ENCODE results near the gene ATP10A. TPM values are rescaled to one million over a fixed set of nuclear protein-coding genes. Genes with fewer than 3 reads are reported as not detected.

ATP10A gene
- total RNA-seq, 1 donor from 2014 or later, result 44.4 TPM

DNA sequence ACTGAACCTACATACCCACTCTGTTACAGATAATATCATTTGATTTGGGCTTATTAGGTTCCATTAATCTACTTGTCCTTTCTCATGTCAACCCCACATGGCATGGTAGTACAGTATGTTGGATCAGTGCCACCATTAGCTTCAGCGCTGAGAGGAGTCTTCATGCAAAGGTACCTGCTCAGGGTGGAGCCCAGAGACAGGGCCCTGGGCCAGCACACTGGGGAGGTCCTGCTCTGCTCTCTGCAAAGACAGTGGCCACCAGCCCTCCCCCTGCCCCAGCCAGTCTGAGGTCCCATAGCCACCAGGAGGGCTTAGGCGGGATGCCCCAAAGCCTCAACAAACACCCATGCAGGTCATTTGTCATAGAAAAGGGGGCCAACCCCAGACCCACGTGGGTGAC is 71.0 kb downstream of the ATP10A start:
- intact Hi-C loops (cut with micrococcal nuclease), result loop anchor here (5.0 kb wide), 1 partner anchor 50 kb away; no protein-coding TSS in a partner anchor
- Mint-ChIP-seq H3K9me3 (no peaks in the 10 kb centered on the region), H3K36me3 (ENCODE audit: low read depth) (peaks cover 16% of the 10 kb centered on the region), H3K27me3 (ENCODE audit: low read depth) (no peaks in the 10 kb centered on the region), H3K4me1 (ENCODE audit: low read depth) (peaks cover 70% of the 10 kb centered on the region), H3K27ac (no peak overlapping the region), H3K4me3 (ENCODE audit: low read depth) (no peak overlapping the region)
- DNase-seq (ENCODE audit: low spot score), result no peak

GRCh38 chr15:25790000-25790660 is 73.0 kb downstream of the ATP10A start:
- Mint-ChIP-seq H3K36me3 (ENCODE audit: low read depth) (peaks cover 13% of the 10 kb centered on the region), H3K27me3 (ENCODE audit: low read depth) (no peaks in the 10 kb centered on the region), H3K27ac (peak overlapping the region; percentile 92), H3K4me1 (ENCODE audit: low read depth) (peaks cover 61% of the 10 kb centered on the region), H3K4me3 (ENCODE audit: low read depth) (peak overlapping the region; percentile 45), H3K9me3 (no peaks in the 10 kb centered on the region)
- intact Hi-C loops (cut with micrococcal nuclease), result loop anchor here (1.0 to 5.0 kb wide), 7 partner anchors 12 to 73 kb away; partner anchors contain the start of gene ATP10A
- peak; percentile 54 for DNase-seq (ENCODE audit: low spot score)

DNA sequence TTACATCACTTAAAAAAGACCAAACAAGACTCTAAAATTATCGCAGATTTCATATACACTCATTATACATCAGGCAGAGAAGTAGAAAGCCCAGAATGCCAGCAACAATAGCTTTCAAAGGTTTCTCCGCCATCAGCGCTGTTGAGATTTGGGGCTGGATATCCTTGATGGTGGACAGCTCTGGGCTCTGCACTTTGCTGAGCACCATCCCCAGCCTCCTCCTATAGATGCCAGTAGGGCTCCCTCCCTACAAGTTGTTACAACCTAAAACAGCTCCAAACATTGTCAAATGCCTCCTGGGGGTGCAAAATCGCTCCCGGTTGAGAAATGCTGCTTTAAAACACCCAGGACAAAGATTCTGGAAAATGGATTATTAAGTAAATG is 73.5 kb downstream of the ATP10A start:
- H3K9me3 Mint-ChIP-seq, result no peaks in the 10 kb centered on the region
- intact Hi-C loops (cut with micrococcal nuclease), result no loop called here
- H3K27me3 Mint-ChIP-seq (ENCODE audit: low read depth), result no peaks in the 10 kb centered on the region
- DNase-seq (ENCODE audit: low spot score), result no peak
- H3K4me3 Mint-ChIP-seq (ENCODE audit: low read depth), result no peak overlapping the region
- H3K4me1 Mint-ChIP-seq (ENCODE audit: low read depth), result peaks cover 60% of the 10 kb centered on the region
- H3K36me3 Mint-ChIP-seq (ENCODE audit: low read depth), result peaks cover 13% of the 10 kb centered on the region
- peak overlapping the region; percentile 92 for H3K27ac Mint-ChIP-seq

DNA sequence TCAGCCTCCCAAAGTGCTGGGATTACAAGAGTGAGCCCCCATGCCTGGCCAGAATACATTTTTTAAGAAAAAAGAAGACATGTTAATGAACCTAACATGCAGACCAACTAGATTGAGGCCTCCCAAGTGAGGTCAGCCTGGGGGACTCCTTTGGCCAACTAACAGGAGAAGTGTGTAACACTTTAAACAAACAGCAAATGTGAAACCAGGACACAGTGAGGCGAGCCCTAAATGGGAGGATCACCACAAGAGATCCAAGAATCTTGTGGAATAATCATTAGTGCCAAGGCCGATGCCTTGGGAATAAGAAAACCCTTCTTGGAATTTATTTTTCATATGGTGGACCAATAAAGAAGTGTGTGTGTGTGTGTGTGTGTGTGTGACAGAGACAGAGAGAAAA is 73.9 kb downstream of the ATP10A start:
- Mint-ChIP-seq H3K27me3 (ENCODE audit: low read depth) (no peaks in the 10 kb centered on the region), H3K27ac (peak overlapping the region; percentile 17), H3K36me3 (ENCODE audit: low read depth) (peaks cover 13% of the 10 kb centered on the region), H3K4me3 (ENCODE audit: low read depth) (no peak overlapping the region), H3K4me1 (ENCODE audit: low read depth) (peaks cover 60% of the 10 kb centered on the region), H3K9me3 (no peaks in the 10 kb centered on the region)
- no peak for DNase-seq (ENCODE audit: low spot score)
- intact Hi-C loops (cut with micrococcal nuclease), result no loop called here

- DNase-seq (ENCODE audit: low spot score), result no peak
- no peaks in the 10 kb centered on the region for H3K27me3 Mint-ChIP-seq (ENCODE audit: low read depth)
- peaks cover 17% of the 10 kb centered on the region for H3K36me3 Mint-ChIP-seq (ENCODE audit: low read depth)
- intact Hi-C loops (cut with micrococcal nuclease), result no loop called here
- peak overlapping the region; percentile 12 for H3K27ac Mint-ChIP-seq
- no peaks in the 10 kb centered on the region for H3K9me3 Mint-ChIP-seq
- no peak overlapping the region for H3K4me3 Mint-ChIP-seq (ENCODE audit: low read depth)
- H3K4me1 Mint-ChIP-seq (ENCODE audit: low read depth), result peaks cover 64% of the 10 kb centered on the region
Measured at GRCh38 chr15:25787855-25788520, 75.1 kb downstream of the ATP10A start.

- no peaks in the 10 kb centered on the region for H3K9me3 Mint-ChIP-seq
- peaks cover 17% of the 10 kb centered on the region for H3K36me3 Mint-ChIP-seq (ENCODE audit: low read depth)
- DNase-seq (ENCODE audit: low spot score), result no peak
- intact Hi-C loops (cut with micrococcal nuclease), result no loop called here
- no peak overlapping the region for H3K4me3 Mint-ChIP-seq (ENCODE audit: low read depth)
- peaks cover 61% of the 10 kb centered on the region for H3K4me1 Mint-ChIP-seq (ENCODE audit: low read depth)
- no peaks in the 10 kb centered on the region for H3K27me3 Mint-ChIP-seq (ENCODE audit: low read depth)
- H3K27ac Mint-ChIP-seq, result no peak overlapping the region
Measured at GRCh38 chr15:25787381-25787780, 75.7 kb downstream of the ATP10A start.

DNA sequence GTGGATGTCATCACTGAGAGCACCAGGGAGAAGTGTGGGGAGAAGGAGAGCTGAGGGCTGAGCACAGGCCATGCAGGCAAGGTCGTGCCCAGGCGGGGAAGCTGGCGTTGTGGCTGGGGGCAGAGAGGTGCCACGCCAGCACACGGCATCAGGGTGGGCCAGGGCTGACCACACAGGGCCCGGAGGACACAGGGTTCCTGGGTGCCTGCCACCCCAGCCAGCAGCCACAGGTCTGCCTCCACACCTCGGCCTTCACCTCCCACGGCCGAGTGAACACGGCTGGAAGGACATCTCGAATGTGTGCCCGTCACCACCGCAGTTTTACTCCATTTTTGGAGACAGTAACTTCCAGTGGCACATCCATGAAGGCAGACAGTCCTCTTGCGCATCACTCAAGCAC is 77.1 kb downstream of the ATP10A start:
- Mint-ChIP-seq H3K9me3 (no peaks in the 10 kb centered on the region), H3K27me3 (ENCODE audit: low read depth) (no peaks in the 10 kb centered on the region), H3K4me1 (ENCODE audit: low read depth) (peaks cover 48% of the 10 kb centered on the region), H3K27ac (peak overlapping the region; percentile 12), H3K36me3 (ENCODE audit: low read depth) (peaks cover 20% of the 10 kb centered on the region), H3K4me3 (ENCODE audit: low read depth) (no peak overlapping the region)
- no peak for DNase-seq (ENCODE audit: low spot score)
- intact Hi-C loops (cut with micrococcal nuclease), result no loop called here

GRCh38 chr15:25785641-25786025 is 77.5 kb downstream of the ATP10A start:
- Mint-ChIP-seq H3K36me3 (ENCODE audit: low read depth) (peaks cover 21% of the 10 kb centered on the region), H3K9me3 (no peaks in the 10 kb centered on the region), H3K27me3 (ENCODE audit: low read depth) (no peaks in the 10 kb centered on the region), H3K27ac (peak overlapping the region; percentile 12), H3K4me3 (ENCODE audit: low read depth) (no peak overlapping the region), H3K4me1 (ENCODE audit: low read depth) (peaks cover 44% of the 10 kb centered on the region)
- DNase-seq (ENCODE audit: low spot score), result no peak
- intact Hi-C loops (cut with micrococcal nuclease), result no loop called here

DNA sequence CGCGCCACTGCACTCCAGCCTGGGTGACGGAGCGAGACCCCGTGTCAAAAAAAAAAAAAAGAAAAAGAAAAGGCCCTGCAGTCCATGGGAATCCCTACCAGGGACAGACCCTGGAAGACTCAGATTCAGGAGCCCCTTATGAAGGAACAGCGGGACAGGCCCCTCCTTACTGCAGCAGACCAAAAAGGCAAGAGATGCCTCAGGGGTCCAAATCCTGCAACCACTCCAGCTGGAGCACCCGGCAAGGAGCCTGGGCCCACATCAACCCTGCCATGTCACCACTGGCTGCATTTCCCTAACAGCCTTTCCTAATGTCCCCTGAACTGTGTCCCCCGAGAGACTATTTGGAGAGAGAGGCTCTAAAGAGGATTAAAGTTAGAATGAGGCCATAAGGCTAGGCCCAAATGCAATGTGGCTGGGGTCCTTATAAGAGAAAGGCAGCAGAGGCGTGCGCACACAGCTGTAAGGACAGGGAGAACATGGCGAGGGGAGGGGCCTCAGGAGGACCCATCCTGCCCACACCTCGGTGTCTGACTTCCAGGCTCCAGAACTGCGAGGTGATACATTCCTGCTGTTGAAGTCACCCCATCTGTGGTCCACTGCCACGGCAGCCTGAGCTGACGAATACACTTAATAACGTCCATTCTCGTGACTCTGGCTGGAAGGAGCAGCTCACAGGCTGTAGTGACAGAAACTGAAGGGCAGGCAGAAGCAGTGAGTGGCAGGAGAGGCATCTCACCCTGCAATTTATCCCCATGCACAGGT is 78.1 kb downstream of the ATP10A start:
- intact Hi-C loops (cut with micrococcal nuclease), result no loop called here
- no peak for DNase-seq (ENCODE audit: low spot score)
- Mint-ChIP-seq H3K36me3 (ENCODE audit: low read depth) (peaks cover 22% of the 10 kb centered on the region), H3K4me3 (ENCODE audit: low read depth) (no peak overlapping the region), H3K9me3 (no peaks in the 10 kb centered on the region), H3K27ac (no peak overlapping the region), H3K27me3 (ENCODE audit: low read depth) (no peaks in the 10 kb centered on the region), H3K4me1 (ENCODE audit: low read depth) (peaks cover 40% of the 10 kb centered on the region)

DNA sequence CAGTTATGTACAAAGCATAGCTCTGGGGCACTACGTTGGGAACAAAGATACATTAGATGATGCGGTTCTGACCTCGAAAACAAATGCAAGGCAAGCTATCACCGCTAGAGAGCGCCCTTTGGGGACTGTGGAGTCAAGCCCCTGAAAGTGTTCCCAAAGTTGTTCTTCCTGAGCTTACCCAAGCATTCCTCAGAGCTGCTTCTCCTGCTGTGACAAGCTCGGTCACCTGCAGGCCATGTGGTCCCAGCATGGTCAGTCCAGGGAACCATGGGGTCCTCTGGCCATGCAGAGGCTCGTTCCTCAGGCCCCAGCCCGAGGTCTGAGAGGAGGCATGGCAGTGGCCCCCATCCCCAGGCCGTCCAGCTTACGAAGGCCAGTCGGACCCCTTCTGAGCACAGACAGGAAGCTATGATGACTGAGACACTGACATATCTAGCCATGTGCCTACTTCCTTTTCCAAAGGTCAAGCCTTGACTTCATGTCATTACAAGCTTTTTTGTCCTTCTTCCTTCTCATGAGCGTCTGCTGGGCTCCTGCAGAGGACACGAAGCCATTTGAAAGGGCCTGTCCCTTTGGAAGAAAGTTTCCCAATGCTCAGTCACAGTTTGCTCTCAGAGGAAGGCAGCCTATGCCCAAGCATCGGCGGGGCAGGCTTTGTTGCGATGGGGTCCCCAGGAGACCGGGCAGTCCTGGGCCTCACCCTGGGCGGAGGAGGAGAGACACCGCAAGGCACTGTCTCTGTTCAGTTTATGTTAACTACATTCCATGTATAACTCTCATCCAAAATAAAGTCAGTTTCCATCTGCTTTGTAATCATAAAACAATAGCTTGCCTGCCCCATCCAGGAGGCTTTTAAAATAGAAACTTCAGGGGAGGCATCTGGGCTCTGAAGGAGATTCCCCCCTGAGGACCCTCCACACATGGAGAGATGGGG is 79.3 kb downstream of the ATP10A start:
- intact Hi-C loops (cut with micrococcal nuclease), result loop anchor here (1.0 kb wide), 1 partner anchor 150 kb away; no protein-coding TSS in a partner anchor
- Mint-ChIP-seq H3K4me3 (ENCODE audit: low read depth) (peak overlapping the region; percentile 37), H3K27ac (peak overlapping the region; percentile 85), H3K36me3 (ENCODE audit: low read depth) (peaks cover 26% of the 10 kb centered on the region), H3K27me3 (ENCODE audit: low read depth) (no peaks in the 10 kb centered on the region), H3K4me1 (ENCODE audit: low read depth) (peaks cover 36% of the 10 kb centered on the region), H3K9me3 (no peaks in the 10 kb centered on the region)
- no peak for DNase-seq (ENCODE audit: low spot score)

GRCh38 chr15:25783134-25783533 is 80.0 kb downstream of the ATP10A start:
- Mint-ChIP-seq H3K27me3 (ENCODE audit: low read depth) (no peaks in the 10 kb centered on the region), H3K36me3 (ENCODE audit: low read depth) (peaks cover 30% of the 10 kb centered on the region), H3K4me3 (ENCODE audit: low read depth) (no peak overlapping the region), H3K4me1 (ENCODE audit: low read depth) (peaks cover 37% of the 10 kb centered on the region), H3K27ac (peak overlapping the region; percentile 85), H3K9me3 (no peaks in the 10 kb centered on the region)
- DNase-seq (ENCODE audit: low spot score), result no peak
- intact Hi-C loops (cut with micrococcal nuclease), result loop anchor here (1.0 kb wide), 1 partner anchor 151 kb away; no protein-coding TSS in a partner anchor

All from activated T-helper 2 cell treated with anti-CD3 and anti-CD28 coated beads, Interferon-gamma antibody, Interleukin-2, Interleukin-4, amounts not matched to agents 10 μg/mL and 5 μg/mL and 100 μg/mL, durations not matched to agents 14 hours and 24 hours and 36 hours (primary cell).